Thyroid gland (tissue), 4 donors: ENCODE measurements around the gene ITPR3. TPM values are rescaled to one million over a fixed set of nuclear protein-coding genes. Genes with fewer than 3 reads are reported as not detected.

Experiments used
- DNase-seq, 2 donors: peaks; one replicate each; pipeline ENCODE4 v3.0.0-alpha.2; 2019
- H3K27ac ChIP-seq, 3 donors: fragments of 200-600 bp; sonication (generic); 1 replicate in 2 of 3; 2 replicates in 1 of 3; pipeline ENCODE4 v1.5.1; 2016 to 2019; ENCODE audit warnings: mild to moderate bottlenecking in 1 of 3, moderate library complexity in 1 of 3
- H3K27me3 ChIP-seq: fragments of 200-600 bp; sonication (generic); one replicate; pipeline ENCODE4 v1.5.1; 2019
- H3K36me3 ChIP-seq, 2 donors: fragments of 200-600 bp; sonication (generic); one replicate each; pipeline ENCODE4 v1.5.1; 2016 to 2019
- H3K4me1 ChIP-seq, 2 donors: fragments of 200-600 bp; sonication (generic); one replicate each; pipeline ENCODE4 v1.5.1; 2017 to 2019
- H3K4me3 ChIP-seq, 3 donors: fragments of 200-600 bp; sonication (generic); replicated peaks in 1 of 3; 1 replicate in 2 of 3; 2 replicates in 1 of 3; pipeline ENCODE4 v1.5.1; 2016; ENCODE audit warnings: mild to moderate bottlenecking in 1 of 3
- H3K9me3 ChIP-seq: fragments of 200-600 bp; sonication (generic); one replicate; pipeline ENCODE4 v1.5.1; 2017
- POLR2A ChIP-seq, 2 donors: fragments of 450-650 bp; IDR thresholded peaks; one replicate each; pipeline ENCODE4 v1.6.1; 2017; ENCODE audit warnings: antibody characterized with exemption in 2 of 2, mild to moderate bottlenecking in 2 of 2, moderate library complexity in 1 of 2
- WGBS, 2 donors: methylation state at CpG; one replicate each; pipeline ENCODE4 v1.1.5; 2017; 5-methylcytosine and 5-hydroxymethylcytosine counted together
- intact Hi-C: fragments of 100-400 bp; cut with DNase I; formaldehyde crosslinking; loops from one replicate; pipeline ENCODE4 v1.15.1; 2023
- total RNA-seq, 4 donors: library from RNA; depleted of rRNA; stranded (reverse); fragments of >200 nt; gene quantifications; one replicate each; pipeline ENCODE4 v1.2.3, GENCODE V29; 2016
- TF ChIP-seq, protein P1 (sequence below), 6 experiments: fragments of 200-600 bp in 3 of 6; fragments of 450-650 bp in 3 of 6; sonication (generic) in 3 of 6; IDR thresholded peaks; one replicate each; pipeline ENCODE4 v1.5.1; 2016 to 2019; ENCODE audit warnings: antibody characterized with exemption in 6 of 6, mild to moderate bottlenecking in 2 of 6, inconsistent platforms in 1 of 6, moderate library complexity in 1 of 6

The ITPR3 gene
- total RNA-seq, 4 donors from 2014 or later, result 77.8 to 145 (median 105) TPM

DNA sequence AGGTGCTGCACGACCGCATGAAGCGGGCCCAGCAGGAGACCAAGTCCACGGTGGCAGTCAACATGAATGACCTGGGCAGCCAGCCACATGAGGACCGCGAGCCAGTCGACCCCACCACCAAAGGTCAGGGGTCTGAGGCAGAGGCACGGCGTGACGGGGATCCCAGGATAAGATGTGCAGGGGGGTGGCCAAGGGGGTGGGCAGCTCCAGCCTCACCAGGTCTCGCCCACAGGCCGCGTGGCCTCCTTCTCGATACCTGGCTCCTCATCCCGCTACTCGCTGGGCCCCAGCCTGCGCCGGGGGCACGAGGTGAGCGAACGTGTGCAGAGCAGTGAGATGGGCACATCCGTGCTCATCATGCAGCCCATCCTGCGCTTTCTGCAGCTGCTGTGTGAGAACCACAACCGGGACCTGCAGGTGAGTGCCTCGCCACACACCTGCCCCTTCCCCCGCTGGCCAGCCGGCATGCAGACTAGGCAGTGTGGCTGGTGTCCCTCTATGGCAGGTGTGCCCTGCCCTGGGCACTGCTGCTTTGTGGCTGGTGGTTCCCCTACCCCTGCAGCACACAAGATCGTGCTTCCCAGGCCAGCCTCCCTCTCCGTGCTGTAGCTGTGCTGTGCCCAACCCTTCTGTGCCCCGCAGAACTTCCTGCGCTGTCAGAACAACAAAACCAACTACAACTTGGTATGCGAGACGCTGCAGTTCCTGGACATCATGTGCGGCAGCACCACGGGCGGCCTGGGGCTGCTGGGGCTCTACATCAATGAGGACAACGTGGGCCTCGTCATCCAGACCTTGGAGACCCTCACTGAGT is 64.5 kb downstream of the ITPR3 start:
- Histone ChIP-seq H3K4me3 (no peak overlapping the region), H3K4me1 (no peaks in the 10 kb centered on the region), H3K9me3 (no peaks in the 10 kb centered on the region), H3K36me3 (peaks cover 88 to 95% of the 10 kb centered on the region in 2 donors), H3K27me3 (no peaks in the 10 kb centered on the region), H3K27ac (no peak overlapping the region)
- 89 to 96% methylated on average over 31 to 32 of the region's 38 CpGs for WGBS, 2 donors
- intact Hi-C loops, result loop anchor here (5.0 kb wide), 1 partner anchor 48 kb away; no protein-coding TSS in a partner anchor
- TF ChIP-seq POLR2A (IDR thresholded peaks at IDR 0.05), result no peak
- TF ChIP-seq, protein P1, sequence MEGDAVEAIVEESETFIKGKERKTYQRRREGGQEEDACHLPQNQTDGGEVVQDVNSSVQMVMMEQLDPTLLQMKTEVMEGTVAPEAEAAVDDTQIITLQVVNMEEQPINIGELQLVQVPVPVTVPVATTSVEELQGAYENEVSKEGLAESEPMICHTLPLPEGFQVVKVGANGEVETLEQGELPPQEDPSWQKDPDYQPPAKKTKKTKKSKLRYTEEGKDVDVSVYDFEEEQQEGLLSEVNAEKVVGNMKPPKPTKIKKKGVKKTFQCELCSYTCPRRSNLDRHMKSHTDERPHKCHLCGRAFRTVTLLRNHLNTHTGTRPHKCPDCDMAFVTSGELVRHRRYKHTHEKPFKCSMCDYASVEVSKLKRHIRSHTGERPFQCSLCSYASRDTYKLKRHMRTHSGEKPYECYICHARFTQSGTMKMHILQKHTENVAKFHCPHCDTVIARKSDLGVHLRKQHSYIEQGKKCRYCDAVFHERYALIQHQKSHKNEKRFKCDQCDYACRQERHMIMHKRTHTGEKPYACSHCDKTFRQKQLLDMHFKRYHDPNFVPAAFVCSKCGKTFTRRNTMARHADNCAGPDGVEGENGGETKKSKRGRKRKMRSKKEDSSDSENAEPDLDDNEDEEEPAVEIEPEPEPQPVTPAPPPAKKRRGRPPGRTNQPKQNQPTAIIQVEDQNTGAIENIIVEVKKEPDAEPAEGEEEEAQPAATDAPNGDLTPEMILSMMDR (IDR thresholded peaks at IDR 0.05), result no peak
- DNase-seq, result no peak

DNA sequence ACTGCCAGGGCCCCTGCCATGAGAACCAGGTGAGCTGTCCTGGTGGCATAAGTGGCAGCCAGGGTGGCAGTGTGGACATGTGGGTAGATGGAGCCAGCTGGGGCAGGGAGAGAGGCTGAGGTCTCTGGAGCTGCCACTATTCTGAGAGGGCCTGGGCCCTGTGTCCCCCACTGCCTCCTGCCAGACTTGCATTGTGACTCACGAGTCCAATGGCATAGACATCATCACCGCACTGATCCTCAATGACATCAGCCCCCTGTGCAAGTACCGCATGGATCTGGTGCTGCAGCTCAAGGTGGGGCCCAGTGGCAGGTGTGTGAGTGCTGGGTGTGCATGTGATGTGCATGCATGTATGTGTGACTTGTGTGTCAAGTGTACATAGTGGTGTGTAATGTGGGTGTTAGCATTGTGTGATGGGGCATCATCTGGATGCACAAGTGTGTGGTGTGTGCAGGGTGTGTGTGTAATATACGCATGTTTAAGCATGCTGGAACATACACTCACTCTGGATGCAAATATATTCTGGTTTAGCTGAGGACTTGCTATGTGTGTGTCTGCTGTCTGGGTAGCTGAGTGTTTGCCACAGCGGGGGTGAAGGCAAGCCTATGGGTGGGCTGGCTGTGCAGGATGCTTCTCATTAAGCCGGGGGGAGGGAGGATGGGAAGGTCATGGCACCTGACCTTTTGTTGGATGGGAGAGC is 65.3 kb downstream of the ITPR3 start:
- intact Hi-C loops, result loop anchor here (5.0 kb wide), 1 partner anchor 49 kb away; no protein-coding TSS in a partner anchor
- TF ChIP-seq, protein P1 (IDR thresholded peaks at IDR 0.05), result no peak
- TF ChIP-seq POLR2A (IDR thresholded peaks at IDR 0.05), result no peak
- 79 to 81% methylated on average over 6 of the region's 6 CpGs for WGBS, 2 donors

DNA sequence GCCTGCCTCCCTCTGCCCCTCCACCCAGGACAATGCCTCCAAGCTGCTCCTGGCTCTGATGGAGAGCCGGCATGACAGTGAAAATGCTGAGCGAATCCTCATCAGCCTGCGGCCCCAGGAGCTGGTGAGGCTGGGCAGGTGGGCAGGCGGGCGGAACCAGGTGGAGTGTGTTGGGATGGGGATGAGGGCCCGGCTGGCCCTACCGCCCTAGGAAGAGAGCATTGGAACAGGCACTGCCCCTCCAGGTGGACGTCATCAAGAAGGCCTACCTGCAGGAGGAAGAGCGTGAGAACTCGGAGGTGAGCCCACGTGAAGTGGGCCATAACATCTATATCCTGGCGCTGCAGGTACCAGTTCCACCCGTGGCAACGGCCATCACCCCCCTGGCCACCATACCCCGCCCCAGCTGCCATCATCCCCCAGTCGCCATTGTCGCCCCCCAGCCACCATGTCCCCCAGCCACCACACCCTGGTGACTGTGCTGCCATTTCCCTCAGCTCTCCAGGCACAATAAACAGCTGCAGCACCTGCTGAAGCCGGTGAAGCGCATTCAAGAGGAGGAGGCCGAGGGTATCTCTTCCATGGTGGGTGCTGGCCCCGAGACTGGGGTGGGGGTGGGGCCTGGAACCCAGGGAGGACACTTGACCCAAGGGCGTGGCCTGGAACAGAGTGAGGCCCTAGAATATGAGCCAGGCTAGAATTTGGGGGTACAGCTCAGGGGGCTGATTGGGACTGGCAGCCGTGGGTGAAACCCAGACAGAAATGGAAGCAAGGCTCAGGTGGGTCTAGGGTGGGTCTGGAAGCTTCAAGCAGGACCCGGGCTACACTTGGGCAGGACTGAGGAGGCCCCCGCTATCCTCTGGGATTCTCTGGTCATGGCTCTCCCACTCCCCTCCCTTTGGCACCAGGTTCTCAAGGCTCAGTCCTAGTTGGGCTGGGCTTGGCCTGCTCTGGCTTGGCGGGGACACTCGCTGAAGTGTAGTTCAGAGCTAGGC is 66.2 kb downstream of the ITPR3 start:
- TF ChIP-seq, protein P1 (IDR thresholded peaks at IDR 0.05), result no peak
- TF ChIP-seq POLR2A (IDR thresholded peaks at IDR 0.05), result no peak
- H3K9me3 ChIP-seq, result no peaks in the 10 kb centered on the region
- no peak overlapping the region for H3K27ac ChIP-seq
- H3K36me3 ChIP-seq, result peaks cover 97 to 98% of the 10 kb centered on the region in 2 donors
- H3K4me3 ChIP-seq, result no peak overlapping the region
- intact Hi-C loops, result loop anchor here (5.0 kb wide), 1 partner anchor 50 kb away; no protein-coding TSS in a partner anchor
- 89 to 93% methylated on average over 22 of the region's 27 CpGs for WGBS, 2 donors
- no peaks in the 10 kb centered on the region for H3K4me1 ChIP-seq
- no peak for DNase-seq
- H3K27me3 ChIP-seq, result no peaks in the 10 kb centered on the region

More for the DNA sequence above, 65.3 kb downstream of the ITPR3 start:
- Histone ChIP-seq H3K27ac (no peak overlapping the region), H3K9me3 (no peaks in the 10 kb centered on the region), H3K36me3 (peaks cover 95 to 96% of the 10 kb centered on the region in 2 donors), H3K27me3 (no peaks in the 10 kb centered on the region), H3K4me1 (no peaks in the 10 kb centered on the region), H3K4me3 (no peak overlapping the region)
- no peak for DNase-seq

DNA sequence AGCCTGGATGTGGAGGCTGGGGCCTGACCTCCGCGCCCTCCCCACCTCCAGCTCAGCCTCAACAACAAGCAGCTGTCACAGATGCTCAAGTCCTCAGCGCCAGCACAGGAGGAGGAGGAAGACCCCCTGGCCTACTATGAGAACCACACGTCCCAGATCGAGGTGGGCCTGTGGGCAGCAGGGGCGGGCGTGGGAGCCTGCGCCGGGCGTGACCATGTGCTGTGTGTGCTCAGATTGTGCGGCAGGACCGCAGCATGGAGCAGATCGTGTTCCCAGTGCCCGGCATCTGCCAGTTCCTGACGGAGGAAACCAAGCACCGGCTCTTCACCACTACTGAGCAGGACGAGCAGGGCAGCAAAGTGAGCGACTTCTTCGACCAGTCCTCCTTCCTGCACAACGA is 66.9 kb downstream of the ITPR3 start:
- intact Hi-C loops, result loop anchor here (5.0 kb wide), 1 partner anchor 51 kb away; no protein-coding TSS in a partner anchor

More for the DNA sequence above, 66.9 kb downstream of the ITPR3 start:
- TF ChIP-seq POLR2A (IDR thresholded peaks at IDR 0.05), result no peak
- Histone ChIP-seq H3K4me3 (no peak overlapping the region), H3K4me1 (no peaks in the 10 kb centered on the region), H3K27ac (no peak overlapping the region), H3K9me3 (no peaks in the 10 kb centered on the region), H3K36me3 (peaks cover 97 to 98% of the 10 kb centered on the region in 2 donors), H3K27me3 (no peaks in the 10 kb centered on the region)
- no peak for DNase-seq
- 97 to 100% methylated on average over 8 to 12 of the region's 20 CpGs for WGBS, 2 donors
